ENCODE results near the gene NRG2.

GRCh38 chr5:139797335-139797734 lies 245.8 kb downstream of the NRG2 start:
- no peak for TF ChIP-seq CTCF (conservative IDR thresholded peaks at IDR 0.05; ENCODE audit: low read depth, low read length)
- TF ChIP-seq EZH2 (IDR thresholded peaks at IDR 0.05; ENCODE audit: borderline replicate concordance, low read depth, low read length, poor library complexity, severe bottlenecking) = no peak
